Lower leg skin (tissue), 3 donors: Measurements from ENCODE around the gene RASAL3.

ENCODE experiments used
- POLR2A ChIP-seq, 2 donors: fragments of 450-650 bp; IDR thresholded peaks; one replicate each; pipeline ENCODE4 v1.6.1; 2016 to 2017; ENCODE audit warnings: antibody characterized with exemption in 2 of 2, mild to moderate bottlenecking in 1 of 2, moderate library complexity in 1 of 2
- TF ChIP-seq, protein P1 (sequence below), 3 donors: fragments of 450-650 bp; IDR thresholded peaks; one replicate each; pipeline ENCODE4 v1.5.1; 2016; ENCODE audit warnings: antibody characterized with exemption in 3 of 3, mild to moderate bottlenecking in 3 of 3, moderate library complexity in 2 of 3

DNA sequence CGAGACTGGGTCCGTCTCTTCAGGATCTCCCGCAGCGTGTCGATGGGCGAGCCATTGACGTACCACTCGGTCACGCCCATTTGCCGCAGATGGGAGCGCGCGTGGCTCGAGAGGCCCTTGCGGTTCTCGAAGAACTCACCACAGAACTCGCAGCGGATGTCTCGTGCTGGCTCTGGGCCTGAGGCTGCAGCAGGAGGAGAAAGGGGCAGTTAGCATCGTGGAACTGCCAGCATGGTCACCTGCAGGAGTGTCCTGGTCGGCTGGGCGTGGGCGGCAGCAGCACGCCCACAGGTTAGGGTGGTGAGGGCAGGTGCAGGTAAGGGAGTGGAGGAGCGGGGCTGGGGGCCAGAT lies 37.0 kb downstream of the RASAL3 start:
- TF ChIP-seq, protein P1, sequence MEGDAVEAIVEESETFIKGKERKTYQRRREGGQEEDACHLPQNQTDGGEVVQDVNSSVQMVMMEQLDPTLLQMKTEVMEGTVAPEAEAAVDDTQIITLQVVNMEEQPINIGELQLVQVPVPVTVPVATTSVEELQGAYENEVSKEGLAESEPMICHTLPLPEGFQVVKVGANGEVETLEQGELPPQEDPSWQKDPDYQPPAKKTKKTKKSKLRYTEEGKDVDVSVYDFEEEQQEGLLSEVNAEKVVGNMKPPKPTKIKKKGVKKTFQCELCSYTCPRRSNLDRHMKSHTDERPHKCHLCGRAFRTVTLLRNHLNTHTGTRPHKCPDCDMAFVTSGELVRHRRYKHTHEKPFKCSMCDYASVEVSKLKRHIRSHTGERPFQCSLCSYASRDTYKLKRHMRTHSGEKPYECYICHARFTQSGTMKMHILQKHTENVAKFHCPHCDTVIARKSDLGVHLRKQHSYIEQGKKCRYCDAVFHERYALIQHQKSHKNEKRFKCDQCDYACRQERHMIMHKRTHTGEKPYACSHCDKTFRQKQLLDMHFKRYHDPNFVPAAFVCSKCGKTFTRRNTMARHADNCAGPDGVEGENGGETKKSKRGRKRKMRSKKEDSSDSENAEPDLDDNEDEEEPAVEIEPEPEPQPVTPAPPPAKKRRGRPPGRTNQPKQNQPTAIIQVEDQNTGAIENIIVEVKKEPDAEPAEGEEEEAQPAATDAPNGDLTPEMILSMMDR (IDR thresholded peaks at IDR 0.05) = no peak
- no peak for TF ChIP-seq POLR2A (IDR thresholded peaks at IDR 0.05)
